Lung (tissue), 12 donors: ENCODE data around the gene CDIPT. TPM values are rescaled to one million over a fixed set of nuclear protein-coding genes. Genes with fewer than 3 reads are reported as not detected.

Source experiments
- ATAC-seq: fragments of 200-7000 bp; cut with Tn5 transposase; one replicate; pipeline ENCODE4 v1.9.1; 2020; ENCODE audit warnings: moderate number of reproducible peaks; ENCODE audit not compliant: insufficient read depth, low FRiP score
- DNase-seq, 3 donors: peaks; one replicate each; pipeline ENCODE4 v3.0.0-alpha.2; 2013 to 2017
- H3K27ac ChIP-seq, 2 donors: one replicate each; pipeline ENCODE4 v1.5.1; 2013; ENCODE audit warnings: mild to moderate bottlenecking in 2 of 2, moderate library complexity in 2 of 2, control low read depth in 1 of 2, inconsistent platforms in 1 of 2, low read depth in 1 of 2, low read length in 1 of 2
- H3K27me3 ChIP-seq, 3 donors: one replicate each; pipeline ENCODE4 v1.5.1; 2013; ENCODE audit warnings: low read length in 2 of 3; ENCODE audit not compliant: control insufficient read depth in 3 of 3, insufficient read depth in 3 of 3
- H3K36me3 ChIP-seq, 4 donors: one replicate each; pipeline ENCODE4 v1.5.1; 2013; ENCODE audit warnings: low read length in 4 of 4, mild to moderate bottlenecking in 1 of 4, moderate library complexity in 1 of 4; ENCODE audit not compliant: control insufficient read depth in 4 of 4, insufficient read depth in 4 of 4
- H3K4me1 ChIP-seq, 5 donors: one replicate each; pipeline ENCODE4 v1.5.1; 2013; ENCODE audit warnings: low read length in 5 of 5, mild to moderate bottlenecking in 2 of 5, moderate library complexity in 1 of 5; ENCODE audit not compliant: control insufficient read depth in 5 of 5, insufficient read depth in 5 of 5
- H3K4me3 ChIP-seq: one replicate; pipeline ENCODE4 v1.5.1; 2013; ENCODE audit warnings: mild to moderate bottlenecking, control low read depth, moderate library complexity
- H3K9ac ChIP-seq, 2 donors: one replicate each; pipeline ENCODE4 v1.5.1; 2013; ENCODE audit warnings: low read length in 2 of 2, control low read depth in 1 of 2; ENCODE audit not compliant: insufficient read depth in 1 of 2
- H3K9me3 ChIP-seq, 4 donors: one replicate each; pipeline ENCODE4 v1.5.1; 2013; ENCODE audit warnings: low read length in 3 of 4, mild to moderate bottlenecking in 1 of 4, moderate library complexity in 1 of 4; ENCODE audit not compliant: control insufficient read depth in 4 of 4, insufficient read depth in 3 of 4
- CTCF ChIP-seq: IDR thresholded peaks from 2 replicates; pipeline ENCODE4 v1.5.1; 2012; ENCODE audit warnings: mild to moderate bottlenecking; ENCODE audit errors: control extremely low read depth, extremely low read depth
- WGBS, 2 donors: extraction: QIAGEN DNeasy Blood & Tissue Kit; methylation state at CpG; one replicate each; pipeline ENCODE4 v1.1.7; 2013; 5-methylcytosine and 5-hydroxymethylcytosine counted together
- polyA plus RNA-seq, 2 donors: library from polyadenylated mRNA; stranded (reverse); fragments of 200-250 nt; gene quantifications; one replicate each; pipeline ENCODE4 v1.2.1, GENCODE V29; 2013
- total RNA-seq, 2 donors: library from RNA; depleted of rRNA in 1 of 2; stranded (reverse); fragments of >200 nt in 1 of 2; gene quantifications; one replicate each; pipeline ENCODE4 v1.2.1, GENCODE V29; 2014 to 2021
- donor health status: control.
- donor health status: control.
- donor health status: Bipolar disorder and iron deficiency.
- donor health status: healthy.
- donor health status: DM: yes; HTN: yes; CAD: no.

The CDIPT gene
- total and polyA plus RNA-seq, 4 donors: 66.9 to 105 (median 73.3) TPM

- ATAC-seq (no peak), DNase-seq (peak in 1 of 3 donors; percentile 50)
- Histone ChIP-seq H3K36me3 (peaks cover 0 to 16% (median 9%) of the 10 kb centered on the region in 4 donors), H3K4me3 (peak within 1 kb of the TSS; percentile 80), H3K9me3 (no peaks in the 10 kb centered on the region), H3K27me3 (no peaks in the 10 kb centered on the region), H3K27ac (peak within 1 kb of the TSS; percentile 66 to 81), H3K4me1 (peaks cover 5 to 42% (median 18%) of the 10 kb centered on the region in 5 donors), H3K9ac (peak within 1 kb of the TSS in 1 of 2 donors; percentile 67)
- no peak for TF ChIP-seq CTCF
- 0% methylated on average over 4 of the region's 4 CpGs for WGBS, 2 donors
Observed at GRCh38 chr16:29820271-29820701, 42.7 kb downstream of the CDIPT start, which contains the start of gene MVP. MVP (plus strand) TSS chr16:29820462; CDS start chr16:29830550, 10,088 bp downstream.

DNA sequence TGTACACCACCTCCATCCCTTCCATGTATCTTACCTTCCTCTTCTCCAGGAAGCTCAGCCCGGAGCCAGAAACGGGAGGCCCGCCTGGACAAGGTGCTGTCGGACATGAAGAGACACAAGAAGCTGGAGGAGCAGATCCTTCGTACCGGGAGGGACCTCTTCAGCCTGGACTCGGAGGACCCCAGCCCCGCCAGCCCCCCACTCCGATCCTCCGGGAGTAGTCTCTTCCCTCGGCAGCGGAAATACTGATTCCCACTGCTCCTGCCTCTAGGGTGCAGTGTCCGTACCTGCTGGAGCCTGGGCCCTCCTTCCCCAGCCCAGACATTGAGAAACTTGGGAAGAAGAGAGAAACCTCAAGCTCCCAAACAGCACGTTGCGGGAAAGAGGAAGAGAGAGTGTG lies 43.5 kb downstream of the CDIPT start:
- Histone ChIP-seq H3K27ac (peak overlapping the region in 1 of 2 donors; percentile 20), H3K27me3 (no peaks in the 10 kb centered on the region), H3K4me1 (peaks cover 0 to 45% (median 20%) of the 10 kb centered on the region in 5 donors), H3K4me3 (no peak overlapping the region), H3K9me3 (no peaks in the 10 kb centered on the region), H3K9ac (peak overlapping the region in 1 of 2 donors; percentile 5), H3K36me3 (peaks cover 0 to 16% (median 9%) of the 10 kb centered on the region in 4 donors)
- DNase-seq (no peak), ATAC-seq (no peak)
- 71 to 80% methylated on average over 15 of the region's 15 CpGs for WGBS, 2 donors
- no peak for TF ChIP-seq CTCF

DNA sequence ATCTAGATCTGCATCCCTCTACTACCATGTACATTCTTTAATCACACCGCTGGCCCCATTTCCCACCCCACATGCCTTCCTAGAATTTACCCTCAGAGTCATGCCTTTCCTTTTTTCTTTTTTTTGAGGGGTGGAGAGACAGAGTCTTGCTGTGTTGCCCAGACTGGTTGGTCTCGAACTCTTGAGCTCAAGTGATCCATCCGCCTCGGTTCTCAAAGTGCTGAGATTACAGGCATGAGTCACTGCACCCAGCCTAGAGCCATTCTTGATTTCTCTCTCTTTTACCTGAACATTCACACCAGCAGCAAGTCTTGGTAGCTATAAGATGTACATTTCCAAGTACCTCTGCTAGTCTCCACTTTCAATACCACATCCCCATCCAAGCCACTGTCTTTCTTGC lies 44.9 kb downstream of the CDIPT start:
- TF ChIP-seq CTCF: no peak
- Histone ChIP-seq H3K4me1 (peaks cover 0 to 56% (median 16%) of the 10 kb centered on the region in 5 donors), H3K27ac (no peak overlapping the region), H3K27me3 (no peaks in the 10 kb centered on the region), H3K36me3 (peaks cover 0 to 16% (median 9%) of the 10 kb centered on the region in 4 donors), H3K9ac (no peak overlapping the region), H3K9me3 (no peaks in the 10 kb centered on the region), H3K4me3 (no peak overlapping the region)
- WGBS, 2 donors: 77 to 92% methylated on average over 4 of the region's 4 CpGs
- DNase-seq (no peak), ATAC-seq (no peak)
